Hepatocyte (in vitro differentiated cells): Measurements from ENCODE around the gene NEURL4. TPM values are rescaled to one million over a fixed set of nuclear protein-coding genes. Genes with fewer than 3 reads are reported as not detected.

Source experiments
- DNase-seq: peaks from one replicate; pipeline ENCODE4 v3.0.0-alpha.2; 2016; ENCODE audit warnings: low spot score
- H2AFZ ChIP-seq: fragments of 200-600 bp; sonication (generic); 2 replicates; pipeline ENCODE4 v1.6.0; 2016; ENCODE audit warnings: antibody characterized with exemption, mild to moderate bottlenecking
- H3K27ac ChIP-seq: fragments of 200-600 bp; sonication (generic); 2 replicates; pipeline ENCODE4 v1.5.1; 2016; ENCODE audit warnings: mild to moderate bottlenecking
- H3K27me3 ChIP-seq: fragments of 200-600 bp; sonication (generic); 2 replicates; pipeline ENCODE4 v1.6.1; 2016
- H3K36me3 ChIP-seq: fragments of 200-600 bp; sonication (generic); replicated peaks from 2 replicates; pipeline ENCODE4 v1.5.1; 2016; ENCODE audit warnings: low read depth; ENCODE audit not compliant: insufficient read depth
- H3K4me1 ChIP-seq: fragments of 200-600 bp; sonication (generic); 2 replicates; pipeline ENCODE4 v1.5.1; 2016; ENCODE audit warnings: mild to moderate bottlenecking, moderate library complexity; ENCODE audit not compliant: insufficient read depth
- H3K4me2 ChIP-seq: fragments of 200-600 bp; sonication (generic); 2 replicates; pipeline ENCODE4 v1.6.0; 2016
- H3K4me3 ChIP-seq: fragments of 200-600 bp; sonication (generic); 2 replicates; pipeline ENCODE4 v1.5.1; 2016; ENCODE audit warnings: mild to moderate bottlenecking
- H3K79me2 ChIP-seq: fragments of 200-600 bp; sonication (generic); 2 replicates; pipeline ENCODE4 v1.6.0; 2017; ENCODE audit warnings: mild to moderate bottlenecking
- H3K9me2 ChIP-seq: fragments of 200-600 bp; sonication (generic); replicated peaks from 2 replicates; pipeline ENCODE4 v1.6.0; 2017; ENCODE audit warnings: mild to moderate bottlenecking; ENCODE audit not compliant: insufficient read depth
- H3K9me3 ChIP-seq: fragments of 200-600 bp; sonication (generic); 2 replicates; pipeline ENCODE4 v1.5.1; 2016; ENCODE audit warnings: low read depth, mild to moderate bottlenecking
- H4K20me1 ChIP-seq: fragments of 200-600 bp; sonication (generic); 2 replicates; pipeline ENCODE4 v1.6.0; 2016; ENCODE audit warnings: mild to moderate bottlenecking; ENCODE audit not compliant: insufficient read depth, poor library complexity, severe bottlenecking
- CTCF ChIP-seq: fragments of 200-600 bp; sonication (generic); IDR thresholded peaks from 2 replicates; pipeline ENCODE4 v1.5.1; 2016; ENCODE audit warnings: antibody characterized with exemption, mild to moderate bottlenecking; ENCODE audit not compliant: poor library complexity
- EZH2 ChIP-seq: fragments of 200-600 bp; sonication (generic); IDR thresholded peaks from 2 replicates; pipeline ENCODE4 v1.6.1; 2016; ENCODE audit warnings: antibody characterized with exemption, mild to moderate bottlenecking, borderline replicate concordance
- EZH2phosphoT487 ChIP-seq: fragments of 200-600 bp; sonication (generic); IDR thresholded peaks from one replicate; pipeline ENCODE4 v1.6.1; 2018; ENCODE audit warnings: antibody characterized with exemption, mild to moderate bottlenecking, low read depth, moderate library complexity; ENCODE audit not compliant: unreplicated experiment, severe bottlenecking
- WGBS: methylation state at CpG from one replicate; pipeline ENCODE4 v1.1.6; 2016; ENCODE audit warnings: low lambda C conversion rate; ENCODE audit errors: missing lambda C conversion rate; 5-methylcytosine and 5-hydroxymethylcytosine counted together
- polyA plus RNA-seq: library from polyadenylated mRNA; unstranded; fragments of >200 nt; fragmentation: Nextera tagmentation; extraction: Ambion mirVana; gene quantifications from 2 replicates; pipeline ENCODE4 v1.2.1, GENCODE V29; 2016
- total RNA-seq: library from RNA; depleted of rRNA; stranded (reverse); fragments of >200 nt; gene quantifications from 2 replicates; pipeline ENCODE4 v1.2.3, GENCODE V29; 2014

NEURL4 gene
- total and polyA plus RNA-seq, 2 experiments from 2014 or later = 9.5 to 9.6 TPM

- peak; percentile 47 for DNase-seq
- Histone ChIP-seq H3K27me3 (peaks cover 4% of the 10 kb centered on the region), H3K4me1 (peaks cover 13% of the 10 kb centered on the region), H4K20me1 (no peaks in the 10 kb centered on the region), H3K9me3 (no peaks in the 10 kb centered on the region), H3K79me2 (no peaks in the 10 kb centered on the region), H3K4me3 (peak overlapping the region; percentile 30), H3K27ac (no peak overlapping the region), H3K36me3 (no peaks in the 10 kb centered on the region), H2AFZ (no peak overlapping the region), H3K9me2 (no peaks in the 10 kb centered on the region), H3K4me2 (peak overlapping the region; percentile 86)
- WGBS = 3% methylated on average over 25 of the region's 43 CpGs
- no peak for TF ChIP-seq EZH2
These were observed 47.0 kb downstream of the NEURL4 start for GRCh38 chr17:7281953-7282751.

GRCh38 chr17:7281074-7281952, 47.8 kb downstream of the NEURL4 start, which contains the start of gene SLC2A4:
SLC2A4 (plus strand) TSS chr17:7281718; CDS start chr17:7281935, 217 bp downstream.
- Histone ChIP-seq H2AFZ (no peak within 1 kb of the TSS), H3K4me1 (peaks cover 13% of the 10 kb centered on the region), H3K9me2 (no peaks in the 10 kb centered on the region), H3K4me3 (peak within 1 kb of the TSS; percentile 30), H3K4me2 (peak within 1 kb of the TSS; percentile 86), H3K27me3 (peaks cover 4% of the 10 kb centered on the region), H3K9me3 (no peaks in the 10 kb centered on the region), H3K27ac (peak within 1 kb of the TSS; percentile 24), H3K36me3 (no peaks in the 10 kb centered on the region), H3K79me2 (no peaks in the 10 kb centered on the region), H4K20me1 (no peaks in the 10 kb centered on the region)
- TF ChIP-seq CTCF (no peak), EZH2 (no peak), EZH2phosphoT487 (no peak)
- peak; percentile 98 for DNase-seq
- under 1% methylated on average over 61 of the region's 71 CpGs for WGBS

- H3K4me2 ChIP-seq = peak overlapping the region; percentile 86
- TF ChIP-seq EZH2phosphoT487 (no peak), CTCF (peak; percentile 87)
- 2% methylated on average over 29 of the region's 29 CpGs for WGBS
- H4K20me1 ChIP-seq = no peaks in the 10 kb centered on the region
- H3K9me2 ChIP-seq = no peaks in the 10 kb centered on the region
- DNase-seq = peak; percentile 91
- H3K9me3 ChIP-seq = no peaks in the 10 kb centered on the region
- peaks cover 4% of the 10 kb centered on the region for H3K27me3 ChIP-seq
- no peaks in the 10 kb centered on the region for H3K36me3 ChIP-seq
- no peaks in the 10 kb centered on the region for H3K79me2 ChIP-seq
- no peak overlapping the region for H2AFZ ChIP-seq
- no peak overlapping the region for H3K4me3 ChIP-seq
- peaks cover 13% of the 10 kb centered on the region for H3K4me1 ChIP-seq
- peak overlapping the region; percentile 24 for H3K27ac ChIP-seq
These were observed 48.5 kb downstream of the NEURL4 start for GRCh38 chr17:7280519-7281073.
